HepG2 (cell line): ENCODE measurements around the gene FLYWCH1. TPM values are rescaled to one million over a fixed set of nuclear protein-coding genes. Genes with fewer than 3 reads are reported as not detected.
A peak's percentile ranks its signal among the peaks of the same experiment; 100 is the strongest.

Source experiments
- ATF7-NPFF ChIP-seq: sonication (generic); formaldehyde crosslinking; IDR thresholded peaks from 2 replicates; pipeline ENCODE4 v1.8.1; 2023; ENCODE audit warnings: mild to moderate bottlenecking, low read depth, missing genetic modification reagents, moderate library complexity
- BATF2 ChIP-seq: sonication (generic); formaldehyde crosslinking; IDR thresholded peaks from 2 replicates; pipeline ENCODE4 v1.8.0; 2022; ENCODE audit warnings: mild to moderate bottlenecking, missing genetic modification reagents, moderate library complexity
- CSRNP1 ChIP-seq: sonication (generic); formaldehyde crosslinking; IDR thresholded peaks from 2 replicates; pipeline ENCODE4 v1.8.1; 2023; ENCODE audit warnings: mild to moderate bottlenecking, missing genetic modification reagents
- DMTF1 ChIP-seq: sonication (generic); formaldehyde crosslinking; IDR thresholded peaks from 2 replicates; pipeline ENCODE4 v1.4.0; 2020; ENCODE audit warnings: mild to moderate bottlenecking, missing genetic modification reagents
- ETS1 ChIP-seq: sonication (generic); formaldehyde crosslinking; IDR thresholded peaks from 2 replicates; pipeline ENCODE4 v1.4.0; 2020; ENCODE audit warnings: missing genetic modification reagents
- ETV6 ChIP-seq: sonication (generic); formaldehyde crosslinking; conservative IDR thresholded peaks from 2 replicates; pipeline ENCODE4 v1.4.0; 2020; ENCODE audit warnings: missing genetic modification reagents
- HNRNPLL ChIP-seq: fragments of 200-400 bp; formaldehyde crosslinking; IDR thresholded peaks from 2 replicates; pipeline ENCODE4 v1.6.1; 2017; ENCODE audit warnings: mild to moderate bottlenecking, low read depth, low read length; ENCODE audit not compliant: poor library complexity, severe bottlenecking
- REST ChIP-seq, 2 experiments: IDR thresholded peaks; 2 replicates each; pipeline ENCODE4 v1.6.1; 2011 to 2012; ENCODE audit warnings: low read length in 2 of 2, borderline replicate concordance in 1 of 2, low read depth in 1 of 2, mild to moderate bottlenecking in 1 of 2, moderate library complexity in 1 of 2
- SNRNP70 ChIP-seq: fragments of 200-400 bp; formaldehyde crosslinking; IDR thresholded peaks from 2 replicates; pipeline ENCODE4 v1.6.1; 2017; ENCODE audit warnings: mild to moderate bottlenecking, low read depth, low read length, moderate library complexity
- ZC3H13 ChIP-seq: sonication (generic); formaldehyde crosslinking; IDR thresholded peaks from 2 replicates; pipeline ENCODE4 v1.8.1; 2023; ENCODE audit warnings: mild to moderate bottlenecking, missing genetic modification reagents, moderate library complexity
- ZFP41 ChIP-seq: sonication (generic); formaldehyde crosslinking; IDR thresholded peaks from 2 replicates; pipeline ENCODE4 v1.4.0; 2020; ENCODE audit warnings: mild to moderate bottlenecking, missing genetic modification reagents, borderline replicate concordance
- ZMYM3 ChIP-seq: sonication (generic); formaldehyde crosslinking; IDR thresholded peaks from 2 replicates; pipeline ENCODE4 v1.5.1; 2020; ENCODE audit warnings: mild to moderate bottlenecking, missing genetic modification reagents
- ZNF367 ChIP-seq: sonication (generic); formaldehyde crosslinking; IDR thresholded peaks from 2 replicates; pipeline ENCODE4 v1.4.0; 2020; ENCODE audit warnings: missing genetic modification reagents, borderline replicate concordance
- ZNF550 ChIP-seq: sonication (generic); formaldehyde crosslinking; IDR thresholded peaks from 2 replicates; pipeline ENCODE4 v1.4.0; 2020; ENCODE audit warnings: mild to moderate bottlenecking, missing genetic modification reagents, borderline replicate concordance
- ZNF768 ChIP-seq: sonication (generic); formaldehyde crosslinking; IDR thresholded peaks from 2 replicates; pipeline ENCODE4 v1.4.0; 2020; ENCODE audit warnings: missing genetic modification reagents
- ZSCAN20 ChIP-seq: sonication (generic); formaldehyde crosslinking; IDR thresholded peaks from 2 replicates; pipeline ENCODE4 v1.4.0; 2020; ENCODE audit warnings: missing genetic modification reagents, mild to moderate bottlenecking, borderline replicate concordance
- polyA plus RNA-seq, 8 experiments: library from polyadenylated mRNA; depleted of rRNA in 3 of 8; stranded (reverse) in 7 of 8; unstranded in 1 of 8; fragments of >200 nt; fragmentation: Illumina TruSeq in 4 of 8; extraction: Trizol in 4 of 8; gene quantifications; 2 replicates each; pipeline versions ENCODE4 v1.2.1 to v1.2.3, GENCODE V29; 2011 to 2016; ENCODE audit warnings: low read depth in 4 of 8, missing spikeins in 1 of 8, mixed read lengths in 1 of 8; ENCODE audit not compliant: insufficient read depth in 1 of 8
- total RNA-seq, 5 experiments: library from RNA; depleted of rRNA; stranded (reverse); fragments of >200 nt; fragmentation: Illumina TruSeq; extraction: Trizol; gene quantifications; 2 replicates each; pipeline ENCODE4 v1.2.3, GENCODE V29; 2016; ENCODE audit warnings: low read depth in 1 of 5

The FLYWCH1 gene
- total and polyA plus RNA-seq, 2 of the 13 experiments (the other 11 are each of a cell fraction or from before 2014, with no cell fraction given): 7.3 to 12.4 TPM

- peak; percentile 30; the same call in 1 of the 2 replicates for TF ChIP-seq ZNF367 (CRISPR knock-in tag)
- TF ChIP-seq HNRNPLL: peak; percentile 41
- TF ChIP-seq BATF2 (CRISPR knock-in tag): no peak
- TF ChIP-seq ZC3H13: peak; percentile 76; the same call in 1 of the 2 replicates
- TF ChIP-seq ZMYM3 (CRISPR knock-in tag): peak; percentile 60; the same call in 1 of the 2 replicates
- TF ChIP-seq REST (IDR thresholded peaks at IDR 0.05; ENCODE audit: borderline replicate concordance in 1 of 2, low read depth in 1 of 2, low read length in 2 of 2): peak in 1 of 2 experiments; percentile 57; a peak in 1 of 4 replicates
- TF ChIP-seq ATF7-NPFF (CRISPR knock-in tag): peak; percentile 59; the same call in 1 of the 2 replicates
- 0 out of 2 replicates have a peak, but pooled peaks have one; percentile 4 for TF ChIP-seq ETS1 (CRISPR knock-in tag)
- TF ChIP-seq ZSCAN20 (CRISPR knock-in tag): peak; percentile 66; the same call in 1 of the 2 replicates
- peak; percentile 82; the same call in 1 of the 2 replicates for TF ChIP-seq DMTF1
- TF ChIP-seq ZNF768 (CRISPR knock-in tag): peak; percentile 70
- 0 out of 2 replicates have a peak, but pooled peaks have one; percentile 25 for TF ChIP-seq ZNF550 (CRISPR knock-in tag)
- no peak for TF ChIP-seq SNRNP70
- TF ChIP-seq CSRNP1 (CRISPR knock-in tag): peak; percentile 76; the same call in 1 of the 2 replicates
- 0 out of 2 replicates have a peak, but pooled peaks have one; percentile 11 for TF ChIP-seq ETV6 (CRISPR knock-in tag)
- TF ChIP-seq ZFP41: peak; percentile 66; the same call in 1 of the 2 replicates
Observed at GRCh38 chr16:2904100-2904921, 7.4 kb upstream of the FLYWCH1 start (continued).
